HG02763 (cell line): ENCODE data around the gene MXRA8.

Experiments
- ATAC-seq: cut with Tn5 transposase; IDR thresholded peaks from one replicate; pipeline ENCODE4 v1.9.1; 2021; ENCODE audit warnings: mild to moderate bottlenecking, moderate library complexity; ENCODE audit not compliant: unreplicated experiment

The MXRA8 gene

GRCh38 chr1:1309251-1310108 lies 48.9 kb downstream of the MXRA8 start:
- no peak for ATAC-seq

GRCh38 chr1:1308756-1309250 lies 49.6 kb downstream of the MXRA8 start:
- ATAC-seq: peak; percentile 10

GRCh38 chr1:1307923-1308755 lies 50.2 kb downstream of the MXRA8 start, which contains the start of the genes ACAP3 and PUSL1:
ACAP3 (minus strand) TSS chr1:1307930; CDS start chr1:1307815, 115 bp downstream.
PUSL1 (plus strand) TSS chr1:1308597; CDS start chr1:1308644, 47 bp downstream.
- peak; percentile 56 for ATAC-seq

- ATAC-seq: peak; percentile 2
Measured at GRCh38 chr1:1307261-1307922, 51.0 kb downstream of the MXRA8 start.

GRCh38 chr1:1306661-1307260 lies 51.6 kb downstream of the MXRA8 start:
- no peak for ATAC-seq

GRCh38 chr1:1306070-1306660 lies 52.2 kb downstream of the MXRA8 start:
- ATAC-seq: no peak

GRCh38 chr1:1305300-1306069 lies 52.9 kb downstream of the MXRA8 start:
- ATAC-seq: no peak

- ATAC-seq: no peak
Measured at GRCh38 chr1:1304331-1305299, 53.7 kb downstream of the MXRA8 start.

GRCh38 chr1:1303736-1304135 lies 54.6 kb downstream of the MXRA8 start:
- no peak for ATAC-seq

- ATAC-seq: no peak
Measured at GRCh38 chr1:1302951-1303509, 55.3 kb downstream of the MXRA8 start.
